Measurements from ENCODE around the gene FOCAD.

FOCAD gene

DNA sequence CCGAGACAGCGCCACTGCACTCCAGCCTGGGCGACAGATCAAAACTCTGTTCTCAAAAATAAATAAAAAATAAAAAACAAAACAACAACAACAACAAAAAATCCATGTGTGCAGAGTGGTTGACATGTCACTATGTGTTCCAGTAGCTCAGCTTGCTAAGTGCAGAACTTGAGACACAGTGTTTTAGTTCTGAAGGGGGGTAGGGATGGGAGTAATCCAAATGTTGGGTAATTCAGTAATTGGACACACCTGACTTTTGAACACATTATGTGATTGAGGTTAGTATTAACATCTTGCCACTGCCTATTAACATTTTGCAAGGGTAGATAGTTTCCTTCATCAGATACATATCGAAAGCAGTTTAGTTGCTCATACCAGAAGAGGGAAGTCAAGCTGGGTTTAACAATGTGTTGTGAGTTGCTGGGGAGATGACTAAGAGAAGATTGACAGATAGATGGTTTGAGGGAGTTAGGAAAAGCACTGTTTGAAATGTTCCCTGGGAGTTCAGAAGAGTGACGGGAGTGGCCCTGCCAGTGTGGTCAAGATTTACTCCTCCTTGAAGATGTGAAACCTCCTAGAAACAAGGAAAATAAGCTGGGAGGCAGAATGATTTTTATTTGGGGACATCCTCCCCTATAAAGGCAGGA is 346.5 kb downstream of the FOCAD start:
- DNase-seq = peak in 1 of 2 donors; percentile 53

DNA sequence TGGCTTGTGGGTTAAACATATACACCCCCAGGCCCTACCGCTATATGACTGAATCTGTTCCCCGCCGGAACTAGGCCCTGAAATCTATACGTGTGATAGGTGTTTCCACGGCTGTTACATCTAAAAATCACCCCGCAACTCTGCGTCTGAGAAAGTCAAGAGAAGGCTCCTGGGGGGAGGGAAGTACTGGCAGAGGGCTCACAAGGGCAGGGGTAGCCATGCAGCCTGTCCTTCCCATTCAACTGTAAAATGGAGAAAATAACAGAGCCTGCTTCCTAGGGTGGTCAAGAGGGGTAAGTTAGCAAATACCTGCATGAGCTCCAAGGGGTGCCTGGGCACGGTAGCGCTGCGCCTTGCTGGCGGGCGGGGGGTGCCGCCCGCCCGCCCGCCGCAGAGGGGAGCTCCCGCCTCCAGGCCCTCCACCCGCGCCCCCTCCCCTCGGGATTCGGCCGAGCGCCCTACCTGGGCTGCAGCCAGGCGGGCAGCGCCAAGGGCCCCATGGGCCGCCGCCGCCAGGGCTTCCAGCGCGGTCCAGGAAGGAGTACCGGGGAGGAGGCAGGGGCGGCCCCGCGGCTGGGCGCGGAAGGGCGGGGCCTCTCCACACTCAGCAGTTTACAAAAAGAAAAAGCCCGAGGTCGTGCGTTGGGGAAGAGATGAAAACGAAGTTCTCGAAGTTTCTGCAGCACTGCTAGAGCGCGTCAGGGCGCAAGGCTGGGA is 347.2 kb downstream of the FOCAD start, which contains the start of gene HACD4:
HACD4 (minus strand) TSS at position 550 of the 717 bp plus-strand sequence; CDS start at position 500, 50 bp downstream.
- peak; percentile 67 to 72 for DNase-seq

DNA sequence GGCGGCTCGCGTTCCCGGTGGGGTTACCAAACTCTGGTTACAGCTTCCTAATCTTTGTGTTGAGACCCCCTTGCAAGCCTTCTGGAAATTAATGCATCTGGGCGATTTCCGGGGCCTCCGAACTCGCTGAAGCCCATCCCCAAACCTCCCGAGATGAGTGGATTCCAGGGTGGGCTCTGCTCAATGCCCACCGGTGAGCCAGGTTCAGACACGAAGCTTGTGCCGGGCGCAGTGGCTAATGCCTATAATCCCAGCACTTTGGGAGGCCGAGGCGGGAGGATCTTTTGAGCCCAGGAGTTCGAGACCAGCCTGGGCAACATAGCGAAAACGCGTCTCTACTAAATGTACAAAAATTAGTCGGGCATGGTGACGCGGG is 347.7 kb downstream of the FOCAD start:
- DNase-seq = no peak

DNA sequence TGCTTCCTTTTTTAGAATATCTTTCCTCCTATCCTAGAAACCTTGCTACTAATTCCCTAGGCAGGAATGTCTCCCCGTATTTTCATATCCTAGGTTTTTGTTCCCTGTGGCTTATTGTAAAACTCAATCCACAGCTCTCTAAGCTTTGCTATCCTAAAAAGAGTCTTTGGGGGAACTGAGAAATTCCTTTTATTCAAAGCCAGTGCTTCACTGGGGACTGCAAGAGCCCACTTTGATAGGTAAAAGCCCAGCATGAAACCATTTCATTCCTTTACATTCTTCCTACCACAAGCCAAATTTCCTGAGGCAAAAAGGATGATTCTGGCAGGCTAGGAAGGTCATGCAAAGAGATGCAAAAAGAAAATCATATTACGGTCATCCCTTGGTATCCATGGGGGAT is 353.2 kb downstream of the FOCAD start:
- no peak for DNase-seq

DNA sequence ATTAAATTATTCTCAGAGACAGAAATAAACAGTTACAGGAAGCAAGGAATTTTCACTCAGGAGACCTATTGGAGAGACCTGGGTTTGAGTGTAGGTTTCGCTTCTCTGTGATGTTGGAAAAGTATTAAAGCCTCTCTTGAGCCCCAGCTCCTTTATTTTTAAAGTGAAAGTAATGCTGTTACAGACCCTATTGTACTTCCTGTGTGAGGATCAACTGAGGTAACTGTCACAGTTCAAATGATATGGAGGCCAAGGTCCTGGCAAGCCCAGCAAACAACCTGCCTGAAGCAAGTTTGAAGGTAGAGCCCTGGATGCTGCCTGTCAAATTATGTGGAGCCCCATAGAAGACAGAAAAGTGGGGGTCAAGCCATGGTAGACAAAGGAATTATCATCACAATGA is 355.2 kb downstream of the FOCAD start:
- peak in 1 of 2 donors; percentile 13 for DNase-seq

GRCh38 chr9:21042466-21042865 is 358.4 kb downstream of the FOCAD start:
- no peak for DNase-seq

DNA sequence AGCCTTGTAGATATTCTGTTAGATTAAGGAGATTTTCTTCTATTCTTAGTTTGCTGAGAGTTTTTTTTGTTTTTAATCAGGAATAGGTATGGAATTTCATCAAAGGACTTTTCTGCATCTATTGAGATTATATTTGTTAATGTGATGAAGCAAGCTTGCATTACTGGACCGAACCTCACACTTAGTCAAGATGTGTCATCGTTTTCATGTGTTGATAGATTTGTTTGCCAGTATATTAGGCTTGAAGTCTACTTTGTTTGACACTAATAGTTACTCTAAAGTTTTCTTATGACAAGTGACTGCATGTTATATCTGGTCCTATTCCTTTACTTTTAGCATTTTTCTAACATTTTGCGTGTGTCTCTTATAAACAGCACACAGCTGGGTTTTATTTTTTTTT is 359.8 kb downstream of the FOCAD start:
- DNase-seq = no peak
